Activated CD4-positive, alpha-beta T cell treated with anti-CD3 and anti-CD28 coated beads, Interleukin-2, amount 50 U/mL, for 1 hour (primary cell): ENCODE data around the gene SLC7A7.
"Not testable (repeated sequence)": the region's sequence is repeated elsewhere in the genome, so short reads cannot be mapped to it uniquely, and the experiment has no call there.

Experiments
- DNase-seq: peaks from one replicate; pipeline ENCODE4 v3.0.0-alpha.2; 2020

Gene SLC7A7

DNA sequence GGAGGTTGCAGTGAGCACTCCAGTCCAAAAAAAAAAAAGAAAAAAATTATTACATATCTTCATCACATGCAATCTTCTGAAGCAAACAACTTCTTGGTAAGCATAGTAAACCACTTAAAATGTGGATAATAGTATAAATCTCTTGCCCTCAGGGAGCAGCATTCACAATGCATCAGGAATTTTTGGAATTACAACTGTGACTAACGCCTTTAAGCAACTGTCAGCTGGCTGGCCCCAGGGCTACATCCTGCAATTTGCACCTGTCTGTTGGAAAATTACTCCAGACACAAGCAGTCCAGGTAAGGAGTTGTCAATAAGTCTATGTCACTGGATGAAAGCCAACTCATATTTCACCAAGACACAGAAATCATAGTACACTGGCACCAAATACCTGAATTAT, 5.5 kb upstream of the SLC7A7 start:
- no peak for DNase-seq

DNA sequence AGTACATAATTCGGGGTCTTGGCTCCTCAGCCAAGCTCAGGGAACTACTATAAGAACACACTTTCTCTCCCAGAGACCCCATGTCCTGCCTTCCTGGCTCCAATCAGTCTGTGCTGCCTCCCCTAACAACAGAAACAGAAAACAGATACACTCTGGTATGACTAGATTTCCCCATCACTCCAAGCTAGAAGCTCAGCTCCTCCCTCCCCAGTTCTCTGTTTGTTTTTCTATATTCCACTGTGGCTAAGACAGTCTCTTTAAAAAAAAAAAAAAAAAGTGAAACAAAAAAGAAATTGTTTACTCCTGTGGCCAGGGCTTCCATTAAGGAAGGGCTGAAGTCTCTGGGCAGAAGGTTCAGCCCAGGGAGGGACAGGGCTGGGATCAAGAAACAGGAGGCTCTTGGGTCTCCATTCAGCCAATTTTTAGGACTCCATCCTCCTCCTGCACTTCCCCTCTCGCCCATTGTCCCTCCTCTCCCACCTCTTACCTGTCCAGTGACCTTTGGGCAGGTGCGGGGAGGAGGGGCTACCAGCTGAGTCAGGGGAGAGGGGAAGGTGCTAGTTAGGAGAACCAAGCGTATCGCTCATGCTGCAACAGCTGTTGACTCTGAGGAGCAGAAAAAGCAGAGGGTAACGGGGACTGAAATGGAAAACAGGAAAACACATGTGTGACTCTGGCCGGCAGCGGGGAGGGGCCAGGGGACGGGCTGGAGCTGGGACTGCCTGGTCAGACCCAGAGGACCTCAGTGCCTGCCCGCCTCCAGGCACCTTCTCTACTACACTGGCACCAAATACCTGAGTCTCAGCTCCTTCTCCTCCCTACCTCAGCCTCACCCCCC, 4.1 kb upstream of the SLC7A7 start:
- DNase-seq: no peak

- no peak for DNase-seq
Measured at GRCh38 chr14:22814373-22814772, 862 bp downstream of the SLC7A7 start.

- no peak for DNase-seq
Measured at GRCh38 chr14:22813145-22813544, 2.1 kb downstream of the SLC7A7 start.

GRCh38 chr14:22812744-22813143, 2.5 kb downstream of the SLC7A7 start:
- no peak for DNase-seq

GRCh38 chr14:22811722-22812121, 3.5 kb downstream of the SLC7A7 start:
- no peak for DNase-seq

GRCh38 chr14:22808388-22809209, 6.6 kb downstream of the SLC7A7 start:
- no peak for DNase-seq

- DNase-seq: no peak
Measured at GRCh38 chr14:22807432-22808087, 7.7 kb downstream of the SLC7A7 start.

DNA sequence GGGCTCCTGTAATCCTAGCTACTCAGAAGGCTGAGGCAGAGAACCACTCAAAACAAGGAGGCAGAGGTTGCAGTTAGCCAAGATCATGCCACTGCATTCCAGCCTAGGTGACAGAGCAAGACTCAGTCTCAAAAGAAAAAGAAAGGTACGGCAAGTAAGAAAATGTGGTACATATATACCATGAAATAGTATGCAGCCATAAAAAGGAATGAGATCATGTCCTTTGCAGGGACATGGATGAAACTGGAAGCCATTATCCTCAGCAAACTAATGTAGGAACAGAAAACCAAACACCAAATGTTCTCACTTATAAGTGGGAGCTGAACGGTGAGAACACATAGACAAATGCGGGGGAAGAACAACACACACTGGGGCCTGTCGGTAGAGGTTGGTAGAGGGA, 10.0 kb downstream of the SLC7A7 start:
- DNase-seq: not testable (repeated sequence)

GRCh38 chr14:22803687-22803974, 11.6 kb downstream of the SLC7A7 start:
- DNase-seq: no peak

DNA sequence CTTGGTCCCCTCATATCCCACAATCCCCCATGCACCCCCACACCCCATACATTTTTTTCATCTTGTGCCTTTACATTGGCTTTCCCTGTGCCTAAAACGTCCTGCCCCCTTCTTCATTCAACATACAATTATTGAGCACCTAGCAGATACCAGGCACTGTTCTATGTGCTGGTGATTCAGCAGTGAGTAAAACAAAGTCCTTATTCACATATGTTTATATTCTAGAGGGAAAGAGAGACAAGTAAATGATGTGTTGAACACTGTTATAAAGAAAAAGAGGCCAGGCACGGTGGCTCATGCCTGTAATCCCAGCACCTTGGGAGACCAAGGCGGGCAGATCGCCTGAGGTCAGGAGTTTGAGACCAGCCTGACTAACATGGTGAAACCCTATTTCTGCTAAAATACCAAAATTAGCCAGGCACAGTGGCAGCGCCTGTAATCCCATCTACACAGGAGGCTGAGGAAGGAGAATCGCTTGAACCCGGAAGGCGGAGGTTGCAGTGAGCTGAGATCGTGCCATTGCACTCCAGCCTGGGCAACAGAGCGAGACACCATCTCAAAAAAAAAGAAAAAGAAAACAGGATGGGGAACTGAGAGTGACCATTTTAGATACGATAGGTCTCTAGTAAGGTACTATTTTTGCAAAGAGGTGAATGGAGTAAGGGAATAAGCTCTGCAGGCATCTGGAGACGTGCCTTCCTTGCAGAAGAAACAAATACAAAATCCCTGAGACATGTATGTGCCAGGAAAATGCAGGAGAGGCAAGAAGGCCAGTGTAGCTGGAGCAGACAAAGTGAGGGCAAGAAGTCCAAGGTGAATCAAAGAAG, 12.2 kb downstream of the SLC7A7 start:
- no peak for DNase-seq

DNA sequence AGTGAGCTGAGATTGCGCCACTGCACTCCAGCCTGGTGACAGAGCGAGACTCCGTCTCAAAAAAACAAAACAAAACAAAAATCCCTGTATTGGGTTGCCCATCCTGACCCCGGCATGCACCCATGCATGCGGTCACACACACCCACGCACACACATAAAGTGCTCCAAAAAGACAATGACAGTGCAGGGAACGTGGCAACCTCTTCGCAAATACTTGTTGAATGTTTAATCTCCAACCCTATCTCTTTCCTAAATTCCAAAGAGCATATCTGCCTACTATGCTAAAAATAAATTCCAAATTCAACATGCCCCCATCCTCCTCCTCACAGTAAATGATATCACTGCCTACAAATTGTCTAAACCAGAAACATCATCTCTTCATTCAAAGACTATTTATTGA, 13.5 kb downstream of the SLC7A7 start:
- DNase-seq: no peak

DNA sequence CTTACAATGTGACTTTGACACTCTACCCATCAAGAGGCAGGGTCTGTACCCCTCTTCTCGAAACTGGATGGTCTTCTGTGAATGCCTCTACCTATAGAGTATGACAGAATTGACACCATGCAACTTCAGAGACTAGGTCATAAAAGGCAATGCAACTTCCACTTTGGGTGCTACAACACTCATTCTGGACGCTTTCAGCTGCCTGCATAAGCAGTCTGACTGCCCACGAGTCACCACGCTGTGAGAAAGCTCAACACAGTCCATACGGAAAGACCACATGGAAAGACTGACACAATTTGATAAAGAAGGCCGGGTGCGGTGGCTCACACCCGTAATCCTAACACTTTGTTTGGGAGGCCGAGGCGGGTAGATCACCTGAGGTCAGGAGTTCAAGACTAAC, 14.9 kb downstream of the SLC7A7 start:
- no peak for DNase-seq

- DNase-seq: no peak
Measured at GRCh38 chr14:22798528-22798927, 16.7 kb downstream of the SLC7A7 start.

GRCh38 chr14:22797017-22797917, 18.0 kb downstream of the SLC7A7 start:
- no peak for DNase-seq

DNA sequence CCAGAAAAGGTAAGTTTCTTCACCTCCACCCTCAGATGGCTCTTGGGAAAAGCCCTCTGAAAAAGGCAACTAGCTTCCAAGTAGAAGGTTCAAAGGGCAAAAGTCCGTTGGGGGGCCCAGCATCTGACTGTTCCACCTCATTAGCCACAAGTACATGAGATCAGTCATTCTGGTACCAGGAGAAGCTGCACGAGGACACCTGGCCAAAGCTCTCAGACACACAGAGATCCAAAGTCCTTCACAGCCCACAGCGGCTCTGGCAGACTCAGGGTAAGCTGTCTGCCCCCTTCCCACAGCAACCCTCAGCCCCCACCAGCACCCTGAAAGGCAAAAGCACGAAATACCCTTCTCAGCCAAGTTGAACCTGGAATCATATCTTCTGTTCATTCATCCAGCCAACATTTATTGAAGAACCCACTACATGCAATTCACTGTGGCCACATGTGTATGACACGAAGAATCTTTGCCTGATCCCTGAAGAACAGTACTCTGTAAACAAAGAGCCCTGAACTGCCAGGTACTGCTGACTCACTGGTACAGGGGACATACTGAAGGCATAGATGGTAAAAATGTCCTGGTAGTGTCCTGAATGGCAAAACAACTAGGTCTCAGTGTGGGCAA, 19.0 kb downstream of the SLC7A7 start:
- DNase-seq: no peak

GRCh38 chr14:22794551-22794951, 20.7 kb downstream of the SLC7A7 start:
- no peak for DNase-seq

DNA sequence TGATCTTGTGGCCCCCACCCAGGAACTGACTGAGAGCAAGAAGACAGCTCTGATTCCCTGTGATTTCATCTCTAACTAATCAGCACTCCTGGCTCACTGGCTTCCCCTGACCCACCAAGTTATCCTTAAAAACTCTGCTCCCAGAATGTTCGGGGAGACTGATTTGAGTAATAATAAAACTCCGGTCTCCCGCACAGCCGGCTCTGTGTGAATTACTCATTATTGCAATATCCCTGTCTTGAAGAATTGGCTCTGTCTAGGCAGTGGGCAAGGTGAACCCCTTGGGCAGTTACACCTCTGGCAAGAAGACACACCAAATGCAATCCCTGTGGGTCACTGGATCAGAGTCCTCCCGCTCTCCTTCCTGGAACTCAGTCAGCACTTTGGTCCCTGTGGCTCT, 21.3 kb downstream of the SLC7A7 start:
- no peak for DNase-seq

GRCh38 chr14:22793550-22793949, 21.7 kb downstream of the SLC7A7 start:
- DNase-seq: not testable (repeated sequence)

GRCh38 chr14:22792158-22792557, 23.1 kb downstream of the SLC7A7 start:
- no peak for DNase-seq

- DNase-seq: no peak
Measured at GRCh38 chr14:22791301-22791700, 23.9 kb downstream of the SLC7A7 start.
